GM15510 (cell line): Measurements from ENCODE around the gene ITGA6.

Experiments used
- POLR2A ChIP-seq: IDR thresholded peaks from 3 replicates; pipeline ENCODE4 v1.6.1; 2011; ENCODE audit warnings: borderline replicate concordance; ENCODE audit not compliant: insufficient read length; ENCODE audit errors: extremely low read depth

Gene ITGA6

GRCh38 chr2:172427256-172427989, at the start of gene ITGA6:
ITGA6 (plus strand) TSS chr2:172427586.
- no peak for TF ChIP-seq POLR2A

DNA sequence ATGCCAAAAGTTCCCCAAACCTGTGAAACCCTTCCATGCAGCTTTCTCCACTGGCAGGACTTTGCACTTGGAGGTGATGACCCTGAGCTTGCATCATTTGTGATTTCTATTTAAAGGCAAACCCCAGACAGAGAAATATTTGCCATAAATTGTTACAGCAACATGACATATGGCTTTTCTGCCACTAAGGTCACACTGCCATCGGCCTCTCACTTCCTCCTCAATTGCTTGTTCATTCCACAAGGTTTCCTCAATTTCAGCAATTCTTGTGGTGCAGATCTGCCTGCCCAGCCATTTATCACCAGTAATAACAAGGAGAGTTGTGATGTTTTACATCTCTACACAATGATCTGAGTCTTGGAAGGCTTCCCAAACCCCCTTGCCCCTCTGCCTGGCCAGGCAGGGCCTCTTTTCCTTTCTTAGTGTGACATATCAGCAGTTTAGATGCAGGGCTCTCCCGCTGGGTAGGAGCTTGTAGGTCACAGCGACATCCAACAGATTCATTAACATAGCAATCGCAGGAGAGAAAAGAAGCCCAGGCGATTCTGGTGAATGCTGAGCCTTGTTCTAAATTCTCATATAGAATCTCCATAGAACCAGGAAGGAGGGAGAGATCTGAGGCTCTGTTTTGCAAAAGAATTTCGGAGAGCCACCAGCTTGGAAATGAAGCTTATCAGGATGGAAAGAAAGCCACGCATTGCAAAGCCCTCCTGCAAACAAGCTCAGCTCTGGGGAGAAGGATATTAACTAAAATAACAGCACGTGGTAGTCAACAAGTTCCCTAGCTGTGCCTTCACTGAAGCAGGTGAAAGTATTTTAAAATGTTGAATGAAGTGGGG, 46.7 kb upstream of the ITGA6 start:
- no peak for TF ChIP-seq POLR2A

DNA sequence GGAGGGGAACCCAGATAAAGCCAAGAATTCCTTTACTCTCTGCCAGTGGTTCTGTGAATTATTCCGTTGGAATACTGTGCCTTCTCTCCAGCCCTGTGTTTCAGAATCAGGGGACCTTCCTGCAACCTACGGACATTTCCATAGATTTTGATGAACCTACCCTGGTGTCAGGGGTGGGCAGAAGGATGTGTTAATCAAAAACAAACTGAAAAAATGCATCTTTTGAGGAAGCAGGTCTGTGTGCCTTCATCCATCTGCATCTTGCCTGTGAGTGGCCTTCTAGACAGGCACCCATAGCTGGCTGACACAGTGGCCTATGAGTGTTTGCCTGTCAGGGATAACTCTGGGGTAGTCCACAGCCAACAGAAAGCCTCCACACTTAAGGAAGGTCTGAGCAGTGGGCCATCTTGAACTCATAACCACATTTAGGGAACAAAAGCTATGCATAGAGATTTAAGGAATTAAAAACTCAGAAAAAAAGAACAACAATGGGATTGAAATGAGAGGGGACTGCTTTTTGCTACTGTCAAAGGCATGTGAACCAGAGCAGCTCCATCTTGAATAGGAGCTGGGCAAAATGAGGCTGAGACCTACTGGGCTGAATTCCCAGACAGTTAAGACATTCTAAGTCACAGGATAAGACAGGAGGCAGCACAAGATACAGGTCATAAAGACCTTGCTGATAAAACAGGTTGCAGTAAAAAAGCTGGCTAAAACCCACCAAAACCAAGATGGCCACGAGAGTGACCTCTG, 45.9 kb upstream of the ITGA6 start:
- no peak for TF ChIP-seq POLR2A

- no peak for TF ChIP-seq POLR2A
These were observed 40.0 kb upstream of the ITGA6 start for GRCh38 chr2:172387361-172387760.

DNA sequence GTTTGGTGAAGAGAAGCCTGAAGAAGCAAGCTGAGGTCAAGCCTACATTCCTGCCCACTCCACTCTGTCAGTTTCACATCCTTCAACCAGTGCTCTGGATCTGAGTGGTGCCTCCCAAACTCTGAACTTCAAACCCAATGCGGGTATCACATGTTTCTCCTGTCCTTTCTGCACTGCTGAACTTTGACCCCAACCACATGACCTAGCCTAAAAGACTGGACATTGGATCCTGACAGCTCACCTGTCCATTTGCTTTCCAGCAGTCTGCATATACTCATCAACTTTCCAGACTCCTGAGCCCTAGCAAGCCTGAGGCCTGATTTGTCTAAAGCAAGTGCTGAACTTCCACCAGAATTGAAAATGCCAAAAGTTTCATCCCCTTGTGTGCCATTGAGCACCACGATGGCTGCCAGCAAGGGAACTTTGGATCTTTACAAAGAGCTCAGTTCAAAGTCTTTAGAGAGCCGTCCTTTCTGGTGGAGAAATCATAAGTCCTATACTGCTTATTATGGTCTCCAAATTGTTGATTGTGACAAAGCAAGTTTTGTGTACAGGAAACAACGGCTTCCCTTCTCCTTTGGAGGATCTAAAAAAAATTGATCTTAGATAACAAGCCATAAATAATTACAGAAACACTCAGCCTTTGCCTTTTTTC, 37.6 kb upstream of the ITGA6 start:
- no peak for TF ChIP-seq POLR2A

DNA sequence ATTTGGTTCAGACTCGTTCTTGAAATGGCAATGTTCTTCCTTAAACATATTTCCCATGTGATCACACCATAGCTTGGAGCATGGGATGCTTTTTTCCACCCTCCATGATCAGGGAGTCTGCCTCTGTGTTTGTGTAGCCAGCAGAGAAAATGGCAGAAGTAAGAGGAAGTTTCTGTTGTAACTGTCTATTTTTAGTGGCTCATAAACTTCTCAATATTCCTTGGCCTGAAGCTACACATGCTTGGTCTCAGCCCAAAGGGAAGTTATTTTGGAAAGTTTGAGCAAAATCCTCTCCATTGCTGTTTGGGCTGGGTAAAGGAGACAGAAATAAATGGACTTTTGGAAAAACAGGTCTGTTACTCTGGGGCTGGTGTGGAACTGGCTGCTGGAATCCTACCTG, 33.4 kb upstream of the ITGA6 start:
- no peak for TF ChIP-seq POLR2A

- no peak for TF ChIP-seq POLR2A
These were observed 31.9 kb upstream of the ITGA6 start for GRCh38 chr2:172395503-172395902.

GRCh38 chr2:172397148-172397834, 30.1 kb upstream of the ITGA6 start:
- no peak for TF ChIP-seq POLR2A

GRCh38 chr2:172398440-172398839, 28.9 kb upstream of the ITGA6 start:
- no peak for TF ChIP-seq POLR2A

DNA sequence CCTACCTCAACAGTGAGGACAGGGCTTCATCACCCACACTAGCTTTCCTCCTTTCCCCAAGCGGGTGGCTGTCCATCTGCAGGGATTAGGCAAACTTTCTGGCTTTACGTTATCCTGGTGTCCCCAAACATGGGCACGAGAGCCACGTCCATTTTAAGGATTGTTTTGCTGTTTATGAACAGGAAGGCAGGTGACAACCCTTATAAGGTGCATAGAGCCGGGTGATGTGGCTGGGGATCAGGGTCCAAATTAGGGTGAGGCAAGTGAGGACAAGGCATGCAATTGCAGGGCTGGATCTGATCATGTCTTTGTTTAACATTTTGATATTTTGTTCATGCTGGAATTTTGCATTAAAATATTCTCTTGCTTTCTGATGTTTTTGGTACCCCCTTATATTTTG, 27.6 kb upstream of the ITGA6 start:
- TF ChIP-seq POLR2A, result no peak

GRCh38 chr2:172402198-172402597, 25.2 kb upstream of the ITGA6 start:
- TF ChIP-seq POLR2A, result no peak

- no peak for TF ChIP-seq POLR2A
These were observed 24.0 kb upstream of the ITGA6 start for GRCh38 chr2:172403402-172403801.

GRCh38 chr2:172403881-172404468, 23.4 kb upstream of the ITGA6 start:
- TF ChIP-seq POLR2A, result no peak

DNA sequence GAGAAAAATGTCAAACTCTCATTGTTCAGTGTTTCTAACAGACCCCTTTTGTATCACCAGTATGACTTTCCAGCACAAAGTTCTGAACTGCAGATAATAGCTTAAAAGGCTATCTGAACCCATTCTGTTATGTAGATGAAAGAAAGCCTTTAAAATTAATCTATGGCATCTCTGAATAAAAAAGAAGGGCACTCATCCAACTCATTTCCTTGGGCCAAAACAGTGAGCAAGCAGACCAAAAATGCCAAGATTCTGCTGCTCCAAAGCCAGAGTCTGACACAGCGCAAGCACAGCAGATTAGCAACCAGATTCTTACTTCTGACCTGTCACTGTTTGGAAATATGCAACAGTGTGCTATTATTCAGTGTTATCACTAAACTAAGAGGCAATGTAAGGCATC, 22.6 kb upstream of the ITGA6 start:
- TF ChIP-seq POLR2A, result no peak
